ENCODE data around the gene AXIN1.

- TF ChIP-seq TAF1 (IDR thresholded peaks at IDR 0.05; ENCODE audit: borderline replicate concordance, low read depth, low read length) (no peak), POLR2A (IDR thresholded peaks at IDR 0.05; ENCODE audit: low read depth, low read length) (no peak)
Measured at GRCh38 chr16:361872-362701, 9.6 kb upstream of the AXIN1 start.

Measured in GM12892 (cell line).